IPS DF 4.7 (cell line): ENCODE data around the gene MOSPD2.

Source experiments
- DNase-seq: peaks from one replicate; pipeline ENCODE4 v3.0.0-alpha.2; 2013; ENCODE audit warnings: low spot score; ENCODE audit errors: extremely low read depth

The MOSPD2 gene

DNA sequence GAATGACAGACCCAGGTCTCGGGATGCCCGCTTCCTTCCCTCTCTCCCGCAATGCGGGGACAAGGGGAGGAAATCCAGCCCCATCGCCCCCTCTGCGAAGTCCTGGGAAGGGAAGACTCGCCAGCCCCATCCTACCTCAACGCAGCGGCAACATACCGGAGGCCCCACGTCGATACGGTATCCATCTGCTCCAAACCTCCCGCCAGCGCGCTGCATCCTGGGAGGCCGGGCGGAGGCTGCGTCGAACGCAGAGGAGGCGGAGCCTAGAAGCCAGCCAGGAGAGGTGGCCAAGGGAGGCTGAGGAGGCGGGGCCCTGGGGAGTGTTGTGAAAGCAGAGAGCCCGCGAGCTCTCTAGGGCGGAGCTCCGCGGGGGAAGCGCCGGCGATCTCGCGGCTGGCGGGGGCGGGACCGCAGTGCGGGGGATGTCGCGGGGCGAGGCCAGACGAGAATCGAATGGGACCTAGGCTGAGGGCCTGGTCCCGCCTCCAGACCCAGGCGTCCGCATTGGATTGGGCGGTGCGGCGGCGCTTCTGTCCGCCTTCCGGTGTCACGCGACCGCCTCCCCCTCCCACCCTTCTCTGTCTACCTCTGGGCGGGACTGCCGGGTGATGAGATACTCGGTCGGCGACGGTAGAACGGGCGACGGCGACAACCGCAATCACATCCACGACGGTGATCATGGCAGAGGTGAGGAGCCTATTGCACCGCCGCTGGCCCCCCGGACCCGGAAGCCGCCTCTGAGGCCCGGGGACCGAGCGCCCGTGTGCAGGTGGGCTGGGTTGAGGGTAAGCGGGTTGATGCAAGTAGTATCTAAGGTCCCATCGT, at the start of gene MOSPD2, which contains the start of gene FANCB:
Gene MOSPD2, plus strand, starts transcription at position 571 of the 825 bp plus-strand sequence. Its CDS starts 108 bp downstream, at position 679.
Gene FANCB, minus strand, starts transcription at position 219 of the 825 bp plus-strand sequence. CDS start 7,559 bp downstream, outside the sequence.
- peak; percentile 38 for DNase-seq

DNA sequence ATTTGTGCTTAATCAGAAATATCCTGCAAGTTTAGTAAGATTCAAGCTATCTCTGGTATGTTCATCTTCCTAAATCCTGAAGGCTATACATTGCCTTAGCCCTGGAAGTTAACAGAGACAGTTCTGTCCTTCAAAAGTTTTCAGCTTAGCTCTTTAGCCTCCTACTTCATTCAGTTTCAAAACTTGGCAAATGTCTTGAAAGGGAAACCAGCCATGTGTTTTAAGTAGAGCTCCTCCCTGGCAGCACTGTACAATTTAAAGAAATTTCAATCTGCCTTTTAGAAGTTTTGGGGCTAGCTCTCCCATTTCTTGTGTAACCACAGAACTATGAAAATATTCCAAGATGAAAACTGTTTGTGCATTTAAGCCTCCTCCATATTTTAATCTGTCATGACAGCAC, 47.4 kb upstream of the MOSPD2 start:
- DNase-seq = no peak

DNA sequence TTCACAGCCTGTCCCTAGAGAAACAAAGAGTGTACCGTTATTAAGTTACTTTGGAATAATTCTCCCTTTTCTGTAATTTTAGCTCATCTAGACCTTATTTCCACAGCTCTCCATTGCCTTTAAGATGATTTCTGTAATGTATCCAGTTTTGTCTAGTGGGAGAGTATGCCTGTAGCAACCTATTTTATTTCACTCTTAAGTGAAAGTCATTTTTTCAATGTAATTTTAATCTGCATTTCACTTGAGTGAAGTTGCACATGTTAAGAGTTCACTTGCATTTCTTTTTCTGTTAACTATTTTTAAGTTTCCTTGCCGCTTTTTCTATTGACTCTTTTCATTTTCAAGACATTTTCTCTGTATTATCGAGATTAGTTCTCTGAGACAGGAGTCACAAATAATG, 46.9 kb upstream of the MOSPD2 start:
- DNase-seq = no peak

DNA sequence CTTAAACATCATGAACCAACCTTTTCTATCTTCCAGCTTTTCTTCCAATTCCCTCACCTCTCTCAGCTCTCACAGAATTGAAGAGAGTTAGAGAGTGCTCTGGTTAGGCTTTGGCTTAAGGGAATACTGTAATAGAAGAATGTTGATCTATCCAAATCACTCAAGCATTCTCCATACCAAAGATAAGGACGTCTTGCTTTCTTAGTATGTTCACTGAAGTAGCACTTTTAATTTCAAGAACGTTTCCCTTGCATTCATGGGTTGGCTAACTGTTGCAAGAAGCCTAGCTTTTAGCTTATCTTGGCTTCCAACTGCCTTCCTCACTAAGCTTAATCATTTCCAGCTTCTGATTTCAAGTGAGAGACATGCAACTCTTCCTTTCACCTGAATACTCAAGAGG, 43.6 kb upstream of the MOSPD2 start:
- no peak for DNase-seq

DNA sequence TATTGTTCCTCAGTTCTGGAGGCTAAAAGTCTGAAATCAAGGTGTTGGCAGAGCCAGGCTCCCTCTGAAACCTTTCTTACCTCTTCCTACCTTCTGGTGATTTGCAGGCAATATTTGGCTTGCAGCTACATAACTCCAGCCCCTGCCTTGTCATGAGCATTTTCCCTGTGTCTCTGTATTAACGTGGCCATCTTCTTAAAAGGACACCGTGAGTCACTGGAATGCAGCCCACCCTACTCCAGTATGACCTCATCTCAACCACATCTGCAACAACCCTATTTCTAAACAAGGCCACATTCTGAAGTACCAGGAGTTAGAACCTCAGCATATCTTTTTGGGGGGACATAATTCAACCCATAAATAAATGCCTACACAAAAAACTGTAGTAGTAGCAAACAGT, 41.1 kb upstream of the MOSPD2 start:
- no peak for DNase-seq

DNA sequence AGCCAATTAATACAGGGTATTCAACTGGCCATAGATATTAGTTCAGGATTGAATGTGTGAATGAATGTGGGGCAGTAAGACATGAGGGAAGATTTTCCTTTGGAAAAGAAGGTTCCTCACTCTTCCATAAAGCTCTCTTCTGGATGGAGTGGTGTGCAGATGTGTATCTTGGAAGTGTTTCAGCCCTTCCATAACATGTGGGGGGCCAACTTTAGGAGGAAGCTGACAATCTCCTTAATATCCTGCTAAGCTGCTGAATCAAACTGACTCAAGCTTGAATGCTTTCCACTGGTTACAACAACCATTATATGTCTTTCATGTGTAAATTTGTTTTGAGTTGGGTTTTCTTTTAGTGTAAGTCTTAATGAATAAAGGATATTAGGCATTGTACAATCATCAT, 40.6 kb upstream of the MOSPD2 start:
- no peak for DNase-seq

DNA sequence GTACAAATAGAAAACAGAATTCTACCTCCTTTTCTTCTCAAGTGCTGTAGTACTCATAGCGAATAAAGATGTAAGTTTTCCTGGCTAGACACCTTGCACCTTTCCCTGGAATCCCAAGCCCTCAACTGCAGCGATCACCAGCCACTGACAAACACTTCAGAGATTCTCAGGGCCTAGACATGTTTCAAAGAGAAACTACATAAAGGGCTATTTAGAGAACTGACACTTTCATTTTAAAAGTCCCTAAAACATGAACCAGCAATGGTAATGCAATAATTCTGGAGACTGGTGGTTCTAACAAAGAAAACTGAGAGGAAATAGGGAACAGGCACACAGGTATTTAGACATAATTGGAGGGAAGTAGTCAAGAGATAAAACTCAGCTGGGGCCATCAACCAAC, 36.1 kb upstream of the MOSPD2 start:
- DNase-seq = no peak

DNA sequence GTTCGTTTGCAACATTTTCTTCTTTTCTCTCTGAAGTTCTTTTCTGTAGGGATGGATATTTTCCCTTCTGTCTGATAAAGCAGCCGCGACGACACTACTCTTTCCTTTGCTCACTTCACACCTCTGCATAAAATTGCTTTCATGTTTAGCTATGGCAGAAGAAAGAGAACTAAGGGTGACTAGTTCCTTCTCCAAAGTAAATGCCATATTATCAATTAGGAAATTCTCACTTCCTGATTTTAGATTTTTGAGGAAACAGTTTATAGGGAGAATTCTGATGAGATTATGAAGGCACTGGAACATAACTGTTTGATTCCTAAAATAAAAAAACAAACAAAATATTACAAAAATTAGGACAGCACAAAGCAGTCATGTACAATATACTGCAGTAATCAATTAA, 29.6 kb upstream of the MOSPD2 start:
- no peak for DNase-seq

DNA sequence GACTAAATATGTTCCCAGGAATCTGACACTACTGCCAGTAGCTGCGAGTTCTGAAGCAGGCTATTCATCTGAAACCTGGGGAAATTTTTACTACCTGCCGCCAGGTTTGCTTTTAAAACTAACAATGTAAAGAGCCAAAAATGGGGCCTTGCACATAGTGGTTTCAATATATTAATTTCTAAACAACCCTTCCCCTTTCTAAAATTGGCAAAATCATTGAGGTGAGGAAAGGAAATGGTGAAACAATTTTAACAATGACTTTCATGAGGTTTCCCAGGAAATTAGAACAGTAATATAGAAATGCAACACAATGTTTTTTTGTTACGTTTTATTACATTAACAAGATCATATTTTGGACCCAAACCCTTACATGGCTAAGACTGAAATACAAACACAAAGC, 21.7 kb upstream of the MOSPD2 start:
- no peak for DNase-seq

DNA sequence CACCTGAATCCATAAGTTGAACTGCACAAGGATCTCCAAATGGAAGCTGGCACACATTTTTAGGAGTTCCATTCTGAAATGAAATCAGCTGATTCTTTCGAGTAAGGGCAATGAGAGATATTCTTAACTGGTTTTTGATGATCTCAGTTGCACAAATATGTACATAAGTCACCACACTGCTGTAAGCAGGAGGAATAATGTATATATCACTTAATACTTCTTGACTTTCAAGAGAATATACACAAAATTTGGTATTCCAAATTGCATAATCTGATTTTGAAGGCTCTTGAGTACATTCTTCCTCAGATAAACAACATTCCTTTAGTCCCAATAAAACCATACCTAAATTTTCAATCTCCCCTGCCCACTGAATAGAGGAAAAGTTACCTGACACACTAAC, 8.6 kb upstream of the MOSPD2 start:
- DNase-seq = no peak

DNA sequence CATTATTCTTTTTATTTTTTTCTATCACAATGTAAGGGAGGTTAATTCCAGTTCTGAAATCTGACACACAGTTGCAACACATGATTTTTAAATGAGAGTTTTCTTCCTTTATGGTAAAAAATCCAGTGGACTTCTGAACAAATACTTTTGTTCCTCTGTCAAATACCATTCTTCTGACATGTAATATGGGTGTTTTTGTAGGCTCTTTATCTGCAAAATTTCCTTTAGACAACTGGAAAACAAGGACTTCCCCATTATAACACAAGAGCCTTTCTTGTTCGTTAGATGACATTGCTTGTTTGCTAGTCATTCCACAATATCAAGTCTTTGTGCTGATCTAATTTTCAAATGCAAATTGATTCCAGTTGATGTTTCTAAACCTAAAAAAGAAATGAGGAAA, 8.0 kb upstream of the MOSPD2 start:
- no peak for DNase-seq

DNA sequence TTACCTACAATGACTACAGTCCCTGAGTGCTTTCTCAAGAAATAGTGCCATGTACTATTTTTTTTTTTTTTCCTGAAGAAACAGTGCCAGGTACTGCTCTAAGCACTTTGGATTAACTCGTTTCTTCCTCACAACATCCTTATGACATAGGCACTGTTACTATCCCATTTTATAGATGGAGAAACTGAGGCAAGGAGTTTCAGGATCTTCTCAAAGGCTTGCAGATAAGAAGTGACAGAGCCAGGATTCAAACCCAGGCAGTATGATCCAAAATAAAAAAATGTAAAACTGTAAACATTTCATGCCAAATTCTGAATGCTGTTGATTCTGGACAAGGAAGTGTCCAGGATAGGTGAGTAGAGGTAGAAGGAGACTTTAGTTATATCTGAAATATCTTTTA, 1.5 kb upstream of the MOSPD2 start:
- no peak for DNase-seq

DNA sequence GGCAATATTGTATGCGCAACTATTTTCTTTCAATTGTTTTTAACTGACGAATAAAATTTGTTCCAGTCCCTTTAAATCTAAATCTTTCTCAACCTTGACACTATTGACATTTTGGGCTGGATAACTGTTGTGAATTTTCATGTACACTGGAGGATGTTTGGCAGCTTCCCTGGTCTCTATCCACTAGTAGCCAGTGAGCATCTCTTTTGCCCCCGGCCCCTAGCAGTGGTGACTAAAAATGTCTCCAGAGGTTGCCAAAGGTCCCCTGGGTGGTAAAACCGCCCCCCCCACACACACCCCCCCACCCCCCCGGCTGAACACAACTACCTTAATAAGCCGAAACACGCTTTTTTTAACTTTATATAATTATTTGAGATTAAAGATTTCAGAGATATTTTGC, 866 bp upstream of the MOSPD2 start:
- DNase-seq = no peak

DNA sequence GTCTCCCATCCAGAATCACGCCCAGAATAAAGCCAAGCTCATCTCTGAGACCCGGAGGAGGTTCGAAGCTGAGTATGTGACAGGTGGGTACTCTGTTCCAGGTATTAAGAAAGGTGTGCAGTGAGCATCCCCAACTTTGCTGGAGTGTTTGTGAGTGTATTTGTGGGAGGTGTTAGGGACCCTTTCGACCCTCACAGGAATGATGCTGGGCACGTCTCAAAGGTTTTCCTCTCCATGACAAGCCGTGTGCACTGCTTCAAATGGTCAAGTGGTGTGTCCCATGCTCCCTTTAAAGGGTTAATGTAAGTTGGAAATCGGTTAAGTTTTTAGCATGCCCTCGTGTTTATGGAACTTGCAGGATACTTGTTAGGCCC, 442 bp downstream of the MOSPD2 start:
- no peak for DNase-seq

DNA sequence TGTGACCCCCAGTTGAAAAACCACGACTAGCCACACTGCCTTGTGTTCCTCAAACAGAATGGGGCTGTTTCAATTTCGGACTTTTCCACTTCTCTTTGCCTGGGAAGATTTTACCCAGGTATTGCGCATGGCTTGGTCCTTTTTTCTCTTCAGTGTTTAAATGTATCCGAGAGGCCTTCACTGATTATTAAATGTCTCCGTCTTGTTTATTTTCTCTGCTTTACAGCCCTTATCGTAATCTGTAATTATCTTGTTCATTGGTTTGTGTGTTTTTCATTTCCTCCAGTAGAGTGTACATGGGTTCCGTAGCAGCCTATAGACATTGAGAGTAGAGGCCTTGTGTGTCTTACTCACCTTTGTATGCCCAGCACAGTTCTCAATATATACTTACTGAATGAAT, 2.4 kb downstream of the MOSPD2 start:
- DNase-seq = no peak

DNA sequence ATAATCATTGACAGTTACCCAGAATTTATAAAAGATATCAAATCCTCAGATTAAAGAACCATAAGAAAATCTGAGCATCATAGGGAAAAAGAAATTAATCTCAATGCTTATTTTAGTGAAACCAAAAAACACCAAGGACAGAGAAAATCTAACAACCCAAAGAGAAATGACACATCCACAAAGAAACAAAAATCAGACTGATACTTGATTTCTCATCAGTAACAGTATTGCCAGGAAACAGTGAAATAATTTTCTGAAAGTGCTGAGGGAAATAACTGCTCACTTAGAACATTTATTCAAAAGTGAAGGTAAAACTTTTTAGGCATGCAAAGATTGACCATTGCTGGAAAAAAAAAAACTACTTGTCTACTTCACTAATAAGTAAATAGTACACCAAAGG, 10.6 kb downstream of the MOSPD2 start:
- DNase-seq = no peak

DNA sequence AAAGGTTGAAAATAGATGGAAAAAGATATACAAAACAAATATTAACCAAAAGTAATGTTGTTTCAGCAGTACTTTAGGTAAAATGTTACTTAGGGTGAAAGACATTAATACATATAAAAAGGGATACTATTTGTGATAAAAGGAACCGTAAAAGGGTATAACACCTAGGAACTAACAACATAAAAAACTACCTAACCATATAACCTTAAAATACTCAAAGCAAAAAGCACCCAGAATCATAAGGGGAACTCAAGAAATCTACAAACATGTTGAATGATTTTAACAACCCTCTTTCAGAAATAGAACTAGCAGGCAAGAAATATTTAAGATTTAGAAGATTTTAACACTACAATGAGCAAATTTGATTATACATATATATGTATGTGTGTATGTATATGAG, 11.5 kb downstream of the MOSPD2 start:
- no peak for DNase-seq

DNA sequence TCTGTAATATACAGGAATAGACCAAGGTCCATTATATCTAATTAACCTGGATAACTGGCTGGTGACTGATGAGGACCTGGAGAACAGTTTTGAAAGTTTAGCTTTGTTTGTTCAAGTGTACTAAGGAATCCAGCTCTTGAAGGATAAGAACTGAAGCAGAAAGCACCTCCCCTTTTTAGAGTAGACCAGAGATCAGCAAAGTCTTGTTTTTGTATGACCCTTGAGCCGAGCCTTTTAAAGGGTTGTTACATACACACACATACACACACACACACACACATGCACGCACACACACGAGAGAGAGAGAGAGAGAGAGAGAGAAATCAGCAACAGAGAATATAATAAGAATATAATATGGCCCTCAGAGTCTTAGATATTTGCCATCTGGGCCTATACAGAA, 13.0 kb downstream of the MOSPD2 start:
- no peak for DNase-seq

DNA sequence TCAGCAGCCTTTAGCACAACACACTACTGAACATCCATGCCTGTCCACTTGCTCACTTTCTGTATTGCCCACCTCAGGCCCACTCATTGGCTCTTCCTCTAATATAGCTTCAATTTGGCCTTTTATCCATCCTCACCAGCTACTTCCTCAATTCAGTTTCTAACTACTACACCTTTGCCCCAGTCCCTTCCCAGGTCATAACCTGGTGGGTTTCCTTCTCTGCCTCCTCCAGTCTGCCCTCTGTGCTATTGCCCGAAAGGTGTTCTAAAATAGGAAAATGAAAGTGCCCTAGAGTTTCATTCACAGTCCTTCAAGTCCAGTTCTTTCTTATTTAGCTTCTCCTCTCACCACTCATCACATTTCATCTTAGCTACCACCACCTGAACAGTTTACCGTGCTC, 23.1 kb downstream of the MOSPD2 start:
- DNase-seq = no peak

DNA sequence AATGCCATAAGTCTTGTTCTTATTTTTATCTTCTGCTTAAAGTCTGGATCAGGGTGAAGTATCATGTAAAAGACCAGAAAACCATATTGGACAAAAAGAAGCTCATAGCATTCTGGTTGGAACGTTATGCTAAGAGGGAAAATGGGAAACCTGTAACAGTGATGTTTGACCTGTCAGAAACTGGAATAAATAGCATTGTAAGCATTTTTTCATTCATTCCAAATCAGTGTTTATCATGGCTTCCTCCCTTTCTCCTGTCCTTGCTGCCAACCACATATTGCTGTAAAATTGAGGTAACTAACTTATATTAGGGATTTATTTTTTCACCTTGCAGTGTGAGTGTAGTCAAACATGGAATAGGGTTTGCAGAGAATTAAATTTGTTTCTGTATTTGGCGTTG, 23.8 kb downstream of the MOSPD2 start:
- DNase-seq = no peak

DNA sequence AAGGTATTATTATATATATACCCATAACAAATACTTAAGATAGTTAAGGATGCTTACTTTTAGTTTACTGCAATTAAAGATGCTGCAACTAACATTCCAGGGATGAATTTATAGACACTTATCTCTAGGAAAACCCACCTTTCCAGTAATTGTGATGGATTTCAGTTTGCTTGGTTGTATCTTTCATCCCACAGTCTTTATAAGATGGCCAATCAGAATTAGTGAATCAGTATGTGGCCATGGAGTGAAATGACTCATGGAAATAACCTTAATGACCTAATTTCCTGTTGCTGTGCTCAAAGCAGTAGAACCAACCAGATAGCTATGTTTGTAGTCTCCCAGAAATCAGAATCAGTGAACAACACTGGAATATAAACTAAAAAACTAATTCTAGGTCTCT, 26.4 kb downstream of the MOSPD2 start:
- no peak for DNase-seq

DNA sequence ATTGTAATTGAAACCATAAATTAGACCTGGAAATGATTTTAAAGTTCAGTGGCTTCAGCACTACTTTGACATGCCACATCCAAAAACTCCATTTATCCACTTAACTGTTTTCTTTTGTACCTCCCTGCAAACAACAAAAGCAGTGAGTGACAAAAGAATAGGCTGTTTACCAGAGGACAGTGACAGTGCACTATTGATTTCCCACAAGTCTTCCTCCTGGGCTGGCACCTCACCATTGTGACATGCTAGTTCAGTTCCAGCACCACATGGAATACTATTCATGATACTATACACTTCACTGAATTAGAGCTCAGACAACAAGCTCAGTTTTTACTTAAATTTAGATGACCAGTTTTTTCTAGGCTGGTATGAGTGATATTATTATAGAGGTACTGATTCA, 29.3 kb downstream of the MOSPD2 start:
- no peak for DNase-seq

DNA sequence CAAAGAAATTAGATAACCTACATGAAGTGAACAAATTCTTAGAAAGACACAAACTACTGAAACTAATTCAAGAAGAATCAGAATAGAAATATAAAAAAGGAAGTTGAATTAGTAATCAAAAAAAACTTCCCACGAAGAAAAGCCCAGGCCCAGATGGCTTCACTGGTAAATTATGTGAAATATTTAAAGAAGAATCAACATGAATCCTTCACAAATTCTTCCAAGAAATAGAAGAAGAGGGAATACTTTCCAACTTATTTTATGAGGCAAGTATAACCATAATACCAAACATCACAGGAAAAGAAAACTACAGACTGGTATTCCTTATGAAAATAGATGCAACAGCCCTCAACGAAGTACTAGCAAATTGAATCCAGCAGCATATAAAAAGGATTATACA, 30.7 kb downstream of the MOSPD2 start:
- DNase-seq = no peak

DNA sequence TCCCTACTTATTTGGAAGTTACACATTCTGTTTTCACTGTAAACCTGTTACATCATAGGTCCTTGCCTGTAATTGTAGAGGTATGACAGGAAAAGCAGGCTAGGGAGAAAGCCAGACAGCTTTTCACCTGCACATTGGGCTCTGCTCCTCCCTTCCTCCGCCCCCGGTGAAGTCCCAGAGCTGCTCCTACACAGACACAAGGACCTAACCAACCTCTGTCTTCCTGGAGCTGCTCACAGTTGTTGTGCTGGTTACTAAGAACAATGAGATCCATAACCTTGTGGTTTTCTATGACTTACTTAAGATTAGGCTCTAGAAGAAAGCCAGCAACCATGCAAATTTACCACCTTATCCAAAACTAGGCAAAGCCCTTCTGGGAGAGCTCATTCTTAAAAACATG, 40.0 kb downstream of the MOSPD2 start:
- no peak for DNase-seq
